Endothelial cell of umbilical vein (primary cell): Measurements from ENCODE around the gene ZNF597.

ENCODE experiments used
- POLR2A ChIP-seq: IDR thresholded peaks from 2 replicates; pipeline ENCODE4 v1.6.1; 2012; ENCODE audit warnings: low read depth, mild to moderate bottlenecking, control low read depth, low read length
- POLR2AphosphoS5 ChIP-seq: IDR thresholded peaks from 2 replicates; pipeline ENCODE4 v1.6.1; 2012; ENCODE audit warnings: low read depth, mild to moderate bottlenecking, control low read depth, low read length, moderate library complexity; ENCODE audit not compliant: insufficient read depth

- TF ChIP-seq POLR2AphosphoS5 (no peak), POLR2A (no peak)
These were observed 35.1 kb upstream of the ZNF597 start for GRCh38 chr16:3478242-3478925.
